ENCODE measurements around the gene ASPSCR1.

ASPSCR1 gene

GRCh38 chr17:82058230-82058854 lies 80.9 kb downstream of the ASPSCR1 start:
- DNase-seq, result no peak

DNA sequence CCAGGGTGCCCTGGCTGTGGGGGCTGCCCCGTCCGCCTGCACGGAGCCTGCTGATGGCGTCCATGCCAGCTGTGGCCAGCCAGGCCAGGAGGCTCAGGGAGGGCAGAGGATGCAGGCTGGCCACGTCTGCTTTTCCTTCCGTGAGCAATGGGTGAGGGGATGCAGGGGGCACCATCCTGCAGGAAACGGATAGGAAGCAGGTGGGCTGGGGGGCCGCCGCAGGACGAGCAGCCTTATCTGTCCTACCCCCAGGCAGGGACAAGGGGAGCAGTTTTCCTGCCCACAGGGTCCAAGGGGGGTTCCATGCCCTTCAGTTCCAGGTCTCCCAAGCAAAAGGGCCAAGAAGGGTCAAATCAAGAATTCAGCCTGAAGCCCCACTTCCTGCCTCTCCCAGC lies 81.4 kb downstream of the ASPSCR1 start:
- DNase-seq, result no peak

DNA sequence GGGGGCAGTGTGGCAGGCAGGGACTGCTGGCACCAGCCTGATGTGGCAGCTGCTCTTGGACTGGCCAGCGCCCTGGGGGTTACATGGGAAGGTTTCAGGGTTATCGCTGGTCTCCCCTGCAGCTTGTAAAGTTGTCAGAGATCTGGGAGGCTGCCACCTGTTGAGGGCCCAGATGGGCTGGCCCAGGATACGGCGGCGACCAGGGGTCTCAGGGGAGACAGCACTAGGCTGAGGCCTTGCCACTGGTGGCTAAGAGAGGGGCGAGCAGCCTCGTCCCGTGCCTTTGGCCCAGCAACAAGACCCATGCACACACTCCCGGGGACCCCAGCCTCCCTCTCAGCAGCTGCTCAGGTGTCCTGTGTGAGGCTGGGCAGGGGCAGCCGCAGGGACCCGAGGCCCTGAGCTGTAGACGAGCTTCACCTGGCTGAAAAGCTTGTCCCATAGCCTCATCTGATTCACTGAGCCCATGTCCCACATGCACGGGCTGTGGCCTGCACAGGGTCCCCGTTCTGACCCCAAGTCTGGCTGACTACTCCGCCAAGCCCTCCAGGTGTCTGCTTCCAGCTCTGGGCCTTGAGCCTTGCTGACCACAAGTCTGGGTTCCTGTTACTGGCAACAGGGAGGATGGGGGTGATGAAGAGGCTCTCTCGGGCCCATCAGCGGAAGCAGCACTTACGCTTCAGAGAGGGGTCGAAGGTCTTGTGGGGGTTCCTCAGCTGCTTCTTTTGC lies 82.0 kb downstream of the ASPSCR1 start:
- no peak for DNase-seq

DNA sequence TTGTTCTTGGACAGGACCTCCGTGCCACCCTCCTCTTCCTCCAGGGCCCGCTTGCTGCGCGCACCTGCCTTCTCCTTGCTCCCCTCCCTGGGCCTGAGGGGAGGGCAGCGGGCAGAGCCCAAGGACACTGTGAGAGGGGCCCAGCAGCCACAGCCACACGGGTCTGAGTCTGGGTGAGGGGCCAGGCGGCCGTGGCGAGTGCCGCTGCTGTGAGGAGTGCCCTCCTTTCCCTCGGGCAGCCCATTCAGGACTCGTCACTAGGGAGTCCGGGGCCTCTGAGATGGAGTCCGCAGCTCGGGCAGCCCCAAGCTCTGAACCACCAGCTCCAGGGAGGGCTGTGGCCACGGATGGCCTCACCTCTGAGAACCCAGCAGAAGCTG lies 82.6 kb downstream of the ASPSCR1 start:
- no peak for DNase-seq

DNA sequence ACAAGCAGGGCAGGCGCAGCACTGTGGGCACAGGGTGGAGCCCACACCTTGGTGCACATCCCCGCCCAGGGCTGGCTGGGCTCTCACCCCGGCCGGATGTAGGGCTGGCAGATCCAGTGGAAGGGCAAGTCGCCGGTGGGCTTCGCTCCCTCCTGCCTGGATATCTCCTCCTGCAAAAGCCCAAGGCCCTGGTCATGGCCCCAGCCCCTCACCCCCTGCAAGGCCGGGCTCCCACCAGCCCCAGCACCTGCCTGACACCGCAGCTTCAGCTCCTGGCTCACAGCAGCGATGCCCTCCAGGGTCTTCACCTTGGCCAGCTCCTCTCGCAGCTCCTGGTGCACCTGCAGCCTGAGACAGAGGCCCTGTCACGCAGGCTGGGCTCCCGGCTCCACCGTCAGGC lies 83.2 kb downstream of the ASPSCR1 start:
- DNase-seq, result no peak

- no peak for DNase-seq
Measured at GRCh38 chr17:82061047-82061925, 83.9 kb downstream of the ASPSCR1 start.

DNA sequence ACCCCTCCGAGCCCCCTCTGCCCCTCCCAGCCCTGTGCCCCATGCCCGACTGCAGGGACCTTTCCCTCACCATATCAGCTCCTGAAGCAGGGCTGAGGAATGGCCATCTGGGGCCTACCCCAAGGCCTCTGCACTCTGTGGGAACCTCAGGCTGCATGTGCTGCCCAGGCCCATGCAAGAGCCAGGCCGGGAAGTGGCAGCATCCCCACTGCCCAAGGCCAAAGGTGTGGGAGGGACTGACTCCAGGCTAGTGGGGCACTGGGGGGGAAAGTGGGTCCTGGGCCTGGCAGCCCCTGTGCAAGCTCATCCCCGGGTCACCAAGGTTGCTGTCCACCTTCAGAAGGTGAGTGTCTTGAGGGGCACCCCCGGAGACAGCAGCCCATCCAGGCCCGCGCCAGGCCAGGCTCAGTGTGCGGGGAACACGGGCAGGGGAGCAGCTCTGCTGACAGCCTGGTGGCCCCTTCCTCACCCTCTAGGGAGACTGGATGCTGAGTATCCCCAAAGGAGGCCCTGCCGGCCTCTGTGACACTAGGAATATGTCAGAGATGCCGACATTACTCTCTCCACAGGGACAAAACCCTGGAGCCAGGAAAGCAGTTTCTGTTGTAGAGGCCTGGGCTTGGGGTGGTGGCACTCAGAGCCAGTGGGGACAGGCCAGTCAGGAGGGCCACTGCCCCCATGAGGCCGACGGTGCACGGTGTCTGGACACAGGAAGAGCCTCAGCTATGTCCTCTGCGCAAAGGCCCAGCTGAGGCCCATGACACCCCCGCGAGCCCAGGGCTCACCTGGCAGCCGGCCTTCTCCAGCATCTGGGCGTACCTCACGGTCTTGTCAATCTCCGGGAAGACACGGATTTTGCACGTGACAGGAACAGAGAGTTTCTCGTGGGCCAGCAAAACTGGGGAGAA lies 84.9 kb downstream of the ASPSCR1 start:
- no peak for DNase-seq

DNA sequence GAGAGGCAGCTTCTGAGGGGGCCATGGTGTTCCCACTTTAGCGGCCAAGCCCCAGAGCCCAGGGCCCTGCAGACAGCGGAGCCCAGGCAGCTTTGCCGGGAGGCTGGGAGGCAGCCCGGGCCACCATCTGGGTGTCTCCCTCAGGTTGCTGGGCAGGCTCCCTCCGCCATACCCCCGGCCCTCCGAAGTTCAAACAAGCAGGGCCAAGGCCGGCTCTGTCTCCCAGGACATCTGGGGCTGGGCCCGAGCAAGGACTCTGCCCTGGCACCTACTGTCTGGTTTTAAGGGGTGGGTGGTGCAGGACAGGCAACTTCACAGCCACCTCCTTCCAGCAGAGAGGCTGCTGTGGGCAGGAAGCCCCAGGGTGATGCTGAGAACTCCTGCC lies 85.5 kb downstream of the ASPSCR1 start:
- DNase-seq, result no peak

DNA sequence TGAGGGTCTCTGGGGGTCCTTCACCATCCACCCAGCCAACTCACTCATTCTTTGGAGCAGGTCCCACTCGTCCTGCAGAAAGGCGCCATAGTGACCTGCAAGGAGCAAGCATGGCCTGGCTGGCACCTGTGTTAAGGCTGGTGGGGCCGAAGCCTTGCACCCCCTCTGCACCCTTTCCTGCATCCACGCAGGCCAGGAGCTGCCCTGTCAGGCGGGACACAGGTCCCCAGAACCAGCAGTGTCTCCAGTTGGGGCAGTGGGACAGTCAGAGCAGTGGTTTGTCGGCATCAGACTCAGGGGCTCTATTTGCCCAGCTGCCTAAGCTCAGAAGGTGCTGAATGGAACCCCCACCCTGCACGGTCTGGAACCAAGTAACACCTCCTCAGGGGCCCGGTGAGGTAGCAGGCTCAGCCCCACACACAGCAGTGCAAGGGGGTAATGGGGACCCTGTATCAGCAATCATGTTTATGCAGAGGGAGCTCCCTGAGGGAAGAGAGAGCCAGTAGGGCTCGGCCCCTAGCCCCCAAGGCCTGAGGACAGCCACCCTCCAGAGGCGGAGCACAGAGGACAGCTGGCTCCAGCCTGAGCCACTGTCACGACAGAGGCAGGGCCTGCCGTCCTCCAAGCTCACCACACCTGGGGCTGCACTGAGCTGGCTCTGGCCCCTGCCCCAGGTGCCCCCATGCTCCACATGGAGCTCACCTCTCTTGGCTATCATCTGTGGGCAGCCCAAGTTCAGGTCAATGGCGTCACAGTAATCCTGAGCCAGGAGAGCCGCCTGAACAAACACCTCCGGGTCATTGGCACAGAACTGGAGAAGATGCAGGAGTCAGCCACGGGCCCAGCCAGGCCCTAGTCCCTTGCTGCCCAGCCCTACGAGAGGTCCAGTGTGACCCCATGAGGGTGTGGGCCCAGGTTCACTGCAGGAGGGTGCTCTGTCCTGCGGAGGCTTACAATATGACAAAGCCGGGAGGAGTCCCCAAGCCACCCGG lies 86.3 kb downstream of the ASPSCR1 start:
- DNase-seq, result no peak

DNA sequence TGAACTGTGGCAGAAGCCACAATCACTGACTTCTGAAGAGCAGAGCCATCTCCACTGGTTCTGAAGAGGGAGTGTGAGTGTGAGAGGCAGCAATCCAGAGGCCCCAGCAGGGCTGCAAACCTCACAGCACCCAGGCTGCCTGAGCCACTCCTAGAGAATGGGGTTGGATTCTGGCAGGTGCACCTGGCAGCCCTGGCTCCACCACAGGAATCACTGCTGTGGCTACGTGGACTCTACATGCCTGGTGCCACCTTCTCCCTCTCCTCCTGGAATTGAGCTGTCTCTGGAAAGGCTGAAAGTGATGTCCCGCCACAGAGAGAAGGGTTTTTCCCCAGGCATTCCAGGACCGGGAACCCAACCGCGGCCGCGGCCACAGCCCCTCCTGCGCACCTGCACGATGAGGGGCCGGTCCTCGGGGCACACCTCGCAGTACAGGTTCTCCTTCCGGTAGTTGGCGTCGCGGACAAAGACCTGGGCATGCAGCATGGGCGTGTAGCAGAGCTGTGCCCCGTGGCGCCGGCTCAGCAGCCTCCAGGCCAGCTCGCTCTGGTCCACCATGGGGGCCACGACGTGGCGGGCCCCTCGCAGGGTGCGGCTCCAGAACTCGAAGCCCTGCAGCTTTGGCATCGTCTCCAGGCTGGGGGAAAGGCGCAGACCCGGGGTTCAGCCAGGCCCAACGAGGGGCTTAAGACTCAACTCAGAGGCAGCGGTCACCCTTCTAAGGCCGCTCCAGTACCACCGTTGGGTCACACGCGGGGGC lies 87.2 kb downstream of the ASPSCR1 start:
- DNase-seq, result no peak

DNA sequence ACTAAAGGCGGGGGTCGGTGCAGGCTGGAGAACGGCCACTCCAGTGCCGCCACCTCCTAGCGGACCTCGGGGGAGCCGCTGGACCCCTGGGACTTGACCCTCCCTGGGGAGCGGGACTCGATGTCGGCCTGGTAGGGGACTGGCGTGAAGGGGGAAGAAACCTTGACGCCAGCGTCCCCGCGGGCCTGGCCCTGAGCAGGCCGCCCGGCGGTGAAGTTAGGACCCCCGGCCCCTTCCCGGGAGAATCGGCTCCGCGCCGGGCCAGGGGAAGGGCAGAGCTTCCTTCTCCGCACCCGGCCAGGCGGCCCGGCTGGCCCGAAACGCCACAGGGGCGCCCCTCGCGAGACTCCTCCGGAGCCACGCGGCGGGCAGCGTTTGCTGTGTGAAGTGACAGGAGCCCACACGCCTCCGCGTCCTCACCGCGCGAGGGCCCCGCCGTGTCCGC lies 87.8 kb downstream of the ASPSCR1 start:
- no peak for DNase-seq

GRCh38 chr17:82065638-82066303 lies 88.3 kb downstream of the ASPSCR1 start, which contains the start of gene DUS1L:
Gene DUS1L (minus strand): TSS chr17:82065804. CDS start chr17:82065059, 745 bp downstream.
- DNase-seq, result peak in 1 of 2 experiments; percentile 76
